Neural cell (in vitro differentiated cells): ENCODE data around the gene SLAMF1. TPM values are rescaled to one million over a fixed set of nuclear protein-coding genes. Genes with fewer than 3 reads are reported as not detected.

Source experiments
- H2AFZ ChIP-seq: fragments of 200-600, 300-800 bp; sonication (generic), shearing (Covaris generic); 2 replicates; pipeline ENCODE4 v1.6.0; 2014; ENCODE audit warnings: low read depth, mild to moderate bottlenecking, antibody characterized with exemption, low read length, moderate library complexity
- H3F3A ChIP-seq: fragments of 200-600 bp; shearing (Covaris generic); 2 replicates; pipeline ENCODE4 v1.6.1; 2016; ENCODE audit warnings: mild to moderate bottlenecking, moderate library complexity, mixed read lengths, antibody characterized with exemption, low read length; ENCODE audit not compliant: insufficient read depth, poor library complexity, severe bottlenecking
- H3K27ac ChIP-seq: fragments of 200-600, 300-800 bp; sonication (generic), shearing (Covaris generic); 2 replicates; pipeline ENCODE4 v1.5.1; 2014; ENCODE audit warnings: mild to moderate bottlenecking, low read length, moderate library complexity
- H3K27me3 ChIP-seq: fragments of 300-800, 200-600 bp; sonication (generic), shearing (Covaris generic); 2 replicates; pipeline ENCODE4 v1.6.0; 2014; ENCODE audit warnings: mild to moderate bottlenecking, low read depth, low read length, moderate library complexity; ENCODE audit not compliant: insufficient read depth
- H3K36me3 ChIP-seq: fragments of 300-800, 200-600 bp; sonication (generic), shearing (Covaris generic); 2 replicates; pipeline ENCODE4 v1.5.1; 2014; ENCODE audit warnings: mild to moderate bottlenecking, antibody characterized with exemption, low read length, moderate library complexity; ENCODE audit not compliant: insufficient read depth
- H3K4me2 ChIP-seq: fragments of 300-800, 200-600 bp; sonication (generic), shearing (Covaris generic); 2 replicates; pipeline ENCODE4 v1.6.0; 2014; ENCODE audit warnings: mild to moderate bottlenecking, low read length
- H3K4me3 ChIP-seq: fragments of 300-800, 200-600 bp; sonication (generic), shearing (Covaris generic); 2 replicates; pipeline ENCODE4 v1.5.1; 2014; ENCODE audit warnings: mild to moderate bottlenecking, low read length, moderate library complexity
- H3K79me2 ChIP-seq: fragments of 200-600 bp; shearing (Covaris generic); replicated peaks from 2 replicates; pipeline ENCODE4 v1.6.0; 2014; ENCODE audit warnings: mild to moderate bottlenecking, low read length, moderate library complexity; ENCODE audit not compliant: insufficient read depth
- H3K9ac ChIP-seq: fragments of 300-800, 200-600 bp; sonication (generic), shearing (Covaris generic); 2 replicates; pipeline ENCODE4 v1.6.1; 2016; ENCODE audit warnings: mild to moderate bottlenecking, low read length, mixed read lengths
- H3K9me2 ChIP-seq: fragments of 200-600 bp; shearing (Covaris generic); 2 replicates; pipeline ENCODE4 v1.6.1; 2016; ENCODE audit warnings: mild to moderate bottlenecking, low read length, mixed read lengths; ENCODE audit not compliant: insufficient read depth
- H3K9me3 ChIP-seq: fragments of 200-600, 300-800 bp; sonication (generic), shearing (Covaris generic); 2 replicates; pipeline ENCODE4 v1.6.1; 2016; ENCODE audit warnings: mild to moderate bottlenecking, mixed run types, low read length, moderate library complexity, mixed read lengths
- H4K20me1 ChIP-seq: fragments of 200-600 bp; shearing (Covaris generic); 2 replicates; pipeline ENCODE4 v1.6.1; 2016; ENCODE audit warnings: mild to moderate bottlenecking, mixed run types; ENCODE audit not compliant: insufficient read depth
- EP300 ChIP-seq: fragments of 450-650 bp; conservative IDR thresholded peaks from 2 replicates; pipeline ENCODE4 v1.6.1; 2014; ENCODE audit warnings: antibody characterized with exemption, mild to moderate bottlenecking, moderate library complexity; ENCODE audit not compliant: poor library complexity, severe bottlenecking
- EZH2 ChIP-seq: fragments of 200-600, 300-800 bp; shearing (Covaris generic), sonication (generic); IDR thresholded peaks from 2 replicates; pipeline ENCODE4 v1.6.1; 2014; ENCODE audit warnings: antibody characterized with exemption, low read length, borderline replicate concordance, mild to moderate bottlenecking; ENCODE audit not compliant: insufficient read depth, poor library complexity, severe bottlenecking
- MXI1 ChIP-seq: fragments of 450-650 bp; conservative IDR thresholded peaks from 2 replicates; pipeline ENCODE4 v1.6.1; 2014; ENCODE audit warnings: antibody characterized with exemption, mild to moderate bottlenecking; ENCODE audit not compliant: poor library complexity, severe bottlenecking
- POLR2AphosphoS5 ChIP-seq: IDR thresholded peaks from 2 replicates; pipeline ENCODE4 v1.6.1; 2012
- RAD21 ChIP-seq: fragments of 450-650 bp; conservative IDR thresholded peaks from 2 replicates; pipeline ENCODE4 v1.6.1; 2014; ENCODE audit warnings: antibody characterized with exemption, mild to moderate bottlenecking, moderate library complexity
- SMC3 ChIP-seq: fragments of 450-650 bp; conservative IDR thresholded peaks from 2 replicates; pipeline ENCODE4 v1.6.1; 2014; ENCODE audit warnings: antibody characterized with exemption, mild to moderate bottlenecking, moderate library complexity; ENCODE audit not compliant: poor library complexity
- TAF1 ChIP-seq: IDR thresholded peaks from 2 replicates; pipeline ENCODE4 v1.6.1; 2012; ENCODE audit warnings: low read depth
- polyA plus RNA-seq: library from polyadenylated mRNA; depleted of rRNA; stranded (reverse); fragments of >200 nt; gene quantifications from 2 replicates; pipeline ENCODE4 v1.2.3, GENCODE V29; 2014
- TF ChIP-seq, protein P1 (sequence below): IDR thresholded peaks from 2 replicates; pipeline ENCODE4 v1.6.1; 2012; ENCODE audit warnings: borderline replicate concordance
- TF ChIP-seq, protein P2 (sequence below): fragments of 450-650 bp; IDR thresholded peaks from 2 replicates; pipeline ENCODE4 v1.5.1; 2014; ENCODE audit warnings: antibody characterized with exemption, mild to moderate bottlenecking, moderate library complexity; ENCODE audit not compliant: poor library complexity, severe bottlenecking

The SLAMF1 gene
- polyA plus RNA-seq, 1 donor from 2014 or later, result not detected

DNA sequence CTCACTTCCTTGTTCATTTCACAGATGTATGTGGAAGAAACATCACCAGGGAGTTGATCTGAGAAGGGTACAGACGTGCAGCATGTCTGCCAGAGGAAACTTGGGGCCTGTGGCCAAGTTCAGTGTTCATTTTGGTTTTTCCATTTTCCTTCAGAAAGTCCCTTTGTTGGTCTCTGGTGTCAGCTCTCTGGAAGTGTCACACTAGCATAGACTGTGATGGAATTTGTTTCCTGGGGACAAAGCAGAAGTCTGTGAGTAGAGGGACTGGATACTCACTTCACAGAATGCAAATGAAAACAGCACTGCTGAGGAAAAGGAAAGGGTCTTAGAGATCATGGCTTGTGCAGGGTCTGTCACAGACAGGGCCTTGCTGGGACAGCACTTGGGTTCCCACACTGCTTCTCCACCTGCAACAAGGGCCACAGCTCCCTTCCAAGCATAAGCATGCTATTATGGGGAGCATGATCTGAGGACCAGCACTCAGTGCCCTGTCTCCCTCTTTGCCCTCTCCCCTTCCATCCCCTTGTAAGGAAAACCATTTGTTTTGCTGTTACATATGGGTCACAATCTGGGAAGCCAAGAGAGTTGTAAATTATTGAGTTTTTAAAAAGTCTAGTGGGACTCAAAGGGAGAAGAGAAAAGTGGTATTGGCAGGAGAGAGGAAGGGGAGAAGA, 36.1 kb downstream of the SLAMF1 start:
- Histone ChIP-seq H3K79me2 (no peaks in the 10 kb centered on the region), H2AFZ (no peak overlapping the region), H3K27me3 (no peaks in the 10 kb centered on the region), H3K9me3 (no peaks in the 10 kb centered on the region), H3F3A (no peaks in the 10 kb centered on the region), H3K9ac (no peak overlapping the region), H3K9me2 (no peaks in the 10 kb centered on the region), H3K27ac (no peak overlapping the region), H3K36me3 (no peaks in the 10 kb centered on the region), H4K20me1 (no peaks in the 10 kb centered on the region), H3K4me2 (no peak overlapping the region), H3K4me3 (no peak overlapping the region)
- no peak for TF ChIP-seq SMC3
- TF ChIP-seq, protein P1, sequence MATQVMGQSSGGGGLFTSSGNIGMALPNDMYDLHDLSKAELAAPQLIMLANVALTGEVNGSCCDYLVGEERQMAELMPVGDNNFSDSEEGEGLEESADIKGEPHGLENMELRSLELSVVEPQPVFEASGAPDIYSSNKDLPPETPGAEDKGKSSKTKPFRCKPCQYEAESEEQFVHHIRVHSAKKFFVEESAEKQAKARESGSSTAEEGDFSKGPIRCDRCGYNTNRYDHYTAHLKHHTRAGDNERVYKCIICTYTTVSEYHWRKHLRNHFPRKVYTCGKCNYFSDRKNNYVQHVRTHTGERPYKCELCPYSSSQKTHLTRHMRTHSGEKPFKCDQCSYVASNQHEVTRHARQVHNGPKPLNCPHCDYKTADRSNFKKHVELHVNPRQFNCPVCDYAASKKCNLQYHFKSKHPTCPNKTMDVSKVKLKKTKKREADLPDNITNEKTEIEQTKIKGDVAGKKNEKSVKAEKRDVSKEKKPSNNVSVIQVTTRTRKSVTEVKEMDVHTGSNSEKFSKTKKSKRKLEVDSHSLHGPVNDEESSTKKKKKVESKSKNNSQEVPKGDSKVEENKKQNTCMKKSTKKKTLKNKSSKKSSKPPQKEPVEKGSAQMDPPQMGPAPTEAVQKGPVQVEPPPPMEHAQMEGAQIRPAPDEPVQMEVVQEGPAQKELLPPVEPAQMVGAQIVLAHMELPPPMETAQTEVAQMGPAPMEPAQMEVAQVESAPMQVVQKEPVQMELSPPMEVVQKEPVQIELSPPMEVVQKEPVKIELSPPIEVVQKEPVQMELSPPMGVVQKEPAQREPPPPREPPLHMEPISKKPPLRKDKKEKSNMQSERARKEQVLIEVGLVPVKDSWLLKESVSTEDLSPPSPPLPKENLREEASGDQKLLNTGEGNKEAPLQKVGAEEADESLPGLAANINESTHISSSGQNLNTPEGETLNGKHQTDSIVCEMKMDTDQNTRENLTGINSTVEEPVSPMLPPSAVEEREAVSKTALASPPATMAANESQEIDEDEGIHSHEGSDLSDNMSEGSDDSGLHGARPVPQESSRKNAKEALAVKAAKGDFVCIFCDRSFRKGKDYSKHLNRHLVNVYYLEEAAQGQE, result no peak
- TF ChIP-seq, protein P2, sequence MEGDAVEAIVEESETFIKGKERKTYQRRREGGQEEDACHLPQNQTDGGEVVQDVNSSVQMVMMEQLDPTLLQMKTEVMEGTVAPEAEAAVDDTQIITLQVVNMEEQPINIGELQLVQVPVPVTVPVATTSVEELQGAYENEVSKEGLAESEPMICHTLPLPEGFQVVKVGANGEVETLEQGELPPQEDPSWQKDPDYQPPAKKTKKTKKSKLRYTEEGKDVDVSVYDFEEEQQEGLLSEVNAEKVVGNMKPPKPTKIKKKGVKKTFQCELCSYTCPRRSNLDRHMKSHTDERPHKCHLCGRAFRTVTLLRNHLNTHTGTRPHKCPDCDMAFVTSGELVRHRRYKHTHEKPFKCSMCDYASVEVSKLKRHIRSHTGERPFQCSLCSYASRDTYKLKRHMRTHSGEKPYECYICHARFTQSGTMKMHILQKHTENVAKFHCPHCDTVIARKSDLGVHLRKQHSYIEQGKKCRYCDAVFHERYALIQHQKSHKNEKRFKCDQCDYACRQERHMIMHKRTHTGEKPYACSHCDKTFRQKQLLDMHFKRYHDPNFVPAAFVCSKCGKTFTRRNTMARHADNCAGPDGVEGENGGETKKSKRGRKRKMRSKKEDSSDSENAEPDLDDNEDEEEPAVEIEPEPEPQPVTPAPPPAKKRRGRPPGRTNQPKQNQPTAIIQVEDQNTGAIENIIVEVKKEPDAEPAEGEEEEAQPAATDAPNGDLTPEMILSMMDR, result no peak
- no peak for TF ChIP-seq TAF1
- no peak for TF ChIP-seq POLR2AphosphoS5
- no peak for TF ChIP-seq RAD21
- no peak for TF ChIP-seq EP300
- no peak for TF ChIP-seq MXI1
- no peak for TF ChIP-seq EZH2

DNA sequence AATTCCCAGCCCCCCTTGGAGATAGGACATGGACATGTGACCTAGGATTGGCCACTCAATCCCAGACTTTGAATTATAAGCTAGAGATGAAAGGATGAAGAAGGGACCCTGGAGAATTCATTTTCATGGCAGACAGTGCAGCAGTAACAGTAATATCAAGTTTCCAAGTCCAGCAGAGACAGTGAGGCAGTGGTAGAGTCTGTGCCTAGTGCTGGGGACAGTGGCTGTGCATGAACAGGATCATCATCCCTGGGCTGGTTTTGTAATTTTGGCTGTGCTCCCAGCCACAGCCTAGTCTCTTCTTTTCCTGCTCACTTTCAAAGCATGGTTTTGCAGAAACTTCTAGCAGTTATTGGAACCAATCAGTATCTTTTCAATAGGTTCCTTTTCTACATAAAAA, 37.9 kb downstream of the SLAMF1 start:
- Histone ChIP-seq H3K9me2 (no peaks in the 10 kb centered on the region), H3K36me3 (no peaks in the 10 kb centered on the region), H3K9ac (no peak overlapping the region), H3F3A (no peaks in the 10 kb centered on the region), H3K4me3 (no peak overlapping the region), H4K20me1 (no peaks in the 10 kb centered on the region), H3K4me2 (no peak overlapping the region), H3K27ac (no peak overlapping the region), H3K79me2 (no peaks in the 10 kb centered on the region), H3K27me3 (no peaks in the 10 kb centered on the region), H3K9me3 (no peaks in the 10 kb centered on the region), H2AFZ (no peak overlapping the region)
- TF ChIP-seq EP300 (no peak), TAF1 (no peak)
- TF ChIP-seq, protein P2, result no peak
